ENCODE measurements around the gene GAB3.
A peak's percentile ranks its signal among the peaks of the same experiment; 100 is the strongest.

The GAB3 gene

DNA sequence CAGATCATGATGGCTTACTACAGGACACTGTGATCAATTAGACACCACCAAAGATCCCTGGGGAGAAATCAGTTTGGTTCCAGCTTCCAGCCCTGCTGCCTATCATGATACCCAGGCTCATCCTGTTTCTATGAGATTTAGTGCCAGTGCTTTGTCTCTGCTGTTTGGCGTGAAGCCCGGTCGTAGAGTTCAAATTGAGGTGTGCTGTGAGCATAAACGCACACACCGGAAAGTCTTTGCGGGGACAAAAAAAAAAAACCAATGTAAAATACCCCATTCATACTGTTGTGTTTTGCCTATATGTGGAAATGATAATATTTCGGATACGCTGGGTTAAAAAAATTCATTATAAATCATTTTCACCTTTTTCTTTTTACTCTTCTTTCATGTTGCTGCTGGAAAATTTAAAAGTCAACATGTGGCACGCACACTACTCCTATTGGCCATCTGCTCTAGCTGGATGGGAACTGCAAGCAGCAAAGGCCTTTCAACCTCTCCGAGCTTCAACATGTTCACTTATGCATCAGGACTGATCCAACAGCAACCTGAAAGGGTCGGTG is 11.2 kb upstream of the GAB3 start:
- H3K79me2 ChIP-seq (ENCODE audit: insufficient read depth, low read length) = peaks cover 21% of the 10 kb centered on the region
- H3K27me3 ChIP-seq (ENCODE audit: insufficient read depth, low read length) = no peaks in the 10 kb centered on the region
- no peaks in the 10 kb centered on the region for H3K9me2 ChIP-seq (ENCODE audit: low read depth, low read length)
- H3K36me3 ChIP-seq (ENCODE audit: insufficient read depth, low read length) = peaks cover 31% of the 10 kb centered on the region
- H3K9me3 ChIP-seq (ENCODE audit: low read length) = no peaks in the 10 kb centered on the region
- H3K4me3 ChIP-seq (ENCODE audit: low read depth, low read length, poor library complexity, severe bottlenecking) = peak overlapping the region; percentile 100
- H3K27ac ChIP-seq (ENCODE audit: low read depth, low read length, poor library complexity, severe bottlenecking) = peak overlapping the region; percentile 89
- TF ChIP-seq, protein P1, sequence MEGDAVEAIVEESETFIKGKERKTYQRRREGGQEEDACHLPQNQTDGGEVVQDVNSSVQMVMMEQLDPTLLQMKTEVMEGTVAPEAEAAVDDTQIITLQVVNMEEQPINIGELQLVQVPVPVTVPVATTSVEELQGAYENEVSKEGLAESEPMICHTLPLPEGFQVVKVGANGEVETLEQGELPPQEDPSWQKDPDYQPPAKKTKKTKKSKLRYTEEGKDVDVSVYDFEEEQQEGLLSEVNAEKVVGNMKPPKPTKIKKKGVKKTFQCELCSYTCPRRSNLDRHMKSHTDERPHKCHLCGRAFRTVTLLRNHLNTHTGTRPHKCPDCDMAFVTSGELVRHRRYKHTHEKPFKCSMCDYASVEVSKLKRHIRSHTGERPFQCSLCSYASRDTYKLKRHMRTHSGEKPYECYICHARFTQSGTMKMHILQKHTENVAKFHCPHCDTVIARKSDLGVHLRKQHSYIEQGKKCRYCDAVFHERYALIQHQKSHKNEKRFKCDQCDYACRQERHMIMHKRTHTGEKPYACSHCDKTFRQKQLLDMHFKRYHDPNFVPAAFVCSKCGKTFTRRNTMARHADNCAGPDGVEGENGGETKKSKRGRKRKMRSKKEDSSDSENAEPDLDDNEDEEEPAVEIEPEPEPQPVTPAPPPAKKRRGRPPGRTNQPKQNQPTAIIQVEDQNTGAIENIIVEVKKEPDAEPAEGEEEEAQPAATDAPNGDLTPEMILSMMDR (IDR thresholded peaks at IDR 0.05; ENCODE audit: low read length) = no peak
- no peak for TF ChIP-seq EZH2 (IDR thresholded peaks at IDR 0.05; ENCODE audit: borderline replicate concordance, low read length)
- peaks cover 18% of the 10 kb centered on the region for H3K4me1 ChIP-seq (ENCODE audit: insufficient read depth, low read length, severe bottlenecking)
- H4K20me1 ChIP-seq (ENCODE audit: insufficient read depth, low read length) = no peaks in the 10 kb centered on the region
- no peak overlapping the region for H2AFZ ChIP-seq (ENCODE audit: low read length)
- H3F3A ChIP-seq (ENCODE audit: insufficient read depth, low read length) = no peaks in the 10 kb centered on the region
- peak overlapping the region; percentile 68 for H3K4me2 ChIP-seq (ENCODE audit: low read length)
- H3K9ac ChIP-seq (ENCODE audit: low read length) = peak overlapping the region; percentile 70

DNA sequence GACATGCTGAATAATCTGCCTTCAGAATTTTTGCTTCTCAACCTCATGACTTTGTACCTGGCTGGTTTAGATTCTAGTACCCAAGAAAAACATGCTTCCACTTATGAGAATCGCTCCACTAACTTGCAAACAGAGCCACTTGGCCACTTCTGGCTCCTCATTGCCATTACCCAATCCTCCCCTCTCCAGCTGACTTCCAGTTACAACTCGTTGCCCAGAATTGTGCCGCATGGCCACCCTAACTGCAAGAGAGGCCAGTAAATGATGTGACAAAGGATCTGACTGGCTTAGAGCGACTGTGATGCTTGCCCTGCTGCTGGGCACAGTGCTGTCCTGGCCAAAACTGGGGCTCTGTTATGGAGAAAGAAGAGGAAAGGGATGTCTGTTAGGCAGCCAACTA is 7.8 kb upstream of the GAB3 start:
- Histone ChIP-seq H3K9me2 (ENCODE audit: low read depth, low read length) (no peaks in the 10 kb centered on the region), H3K36me3 (ENCODE audit: insufficient read depth, low read length) (peaks cover 4% of the 10 kb centered on the region), H3K4me1 (ENCODE audit: insufficient read depth, low read length, severe bottlenecking) (peaks cover 10% of the 10 kb centered on the region), H2AFZ (ENCODE audit: low read length) (no peak overlapping the region), H3K27me3 (ENCODE audit: insufficient read depth, low read length) (no peaks in the 10 kb centered on the region), H3K79me2 (ENCODE audit: insufficient read depth, low read length) (peaks cover 4% of the 10 kb centered on the region), H3K4me2 (ENCODE audit: low read length) (no peak overlapping the region), H3K4me3 (ENCODE audit: low read depth, low read length, poor library complexity, severe bottlenecking) (no peak overlapping the region), H3K27ac (ENCODE audit: low read depth, low read length, poor library complexity, severe bottlenecking) (no peak overlapping the region), H3F3A (ENCODE audit: insufficient read depth, low read length) (no peaks in the 10 kb centered on the region), H4K20me1 (ENCODE audit: insufficient read depth, low read length) (no peaks in the 10 kb centered on the region), H3K9me3 (ENCODE audit: low read length) (no peaks in the 10 kb centered on the region), H3K9ac (ENCODE audit: low read length) (no peak overlapping the region)
- no peak for TF ChIP-seq EZH2 (IDR thresholded peaks at IDR 0.05; ENCODE audit: borderline replicate concordance, low read length)
- TF ChIP-seq, protein P1 (IDR thresholded peaks at IDR 0.05; ENCODE audit: low read length) = no peak

DNA sequence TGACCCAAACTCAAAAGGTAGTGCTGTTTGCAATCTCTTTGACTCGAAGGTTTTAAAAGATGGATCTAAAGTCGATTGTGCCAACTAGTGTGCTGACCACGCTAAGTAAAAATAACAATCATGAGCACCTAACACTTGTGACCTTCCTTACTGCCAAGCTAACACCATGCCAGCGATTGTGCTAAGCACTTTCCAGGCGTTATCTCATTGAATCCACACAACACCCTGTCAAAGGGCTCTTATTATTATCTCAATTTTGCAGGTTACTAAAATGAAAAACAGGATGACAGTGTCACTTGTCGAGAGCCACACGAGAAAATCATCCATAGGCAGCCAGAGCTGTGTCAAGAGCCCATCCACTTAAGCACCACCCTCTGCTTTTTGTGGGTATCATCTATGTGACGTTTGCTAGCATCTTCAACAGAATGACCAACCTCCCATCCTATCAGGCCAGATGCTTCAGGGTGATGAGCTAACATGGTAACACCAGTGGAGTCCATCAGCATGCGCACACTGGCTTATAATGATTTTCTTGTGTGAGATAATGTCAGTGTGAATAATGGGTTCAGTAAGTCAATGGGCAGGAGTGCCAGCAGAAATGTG is 893 bp upstream of the GAB3 start:
- Histone ChIP-seq H3K4me3 (ENCODE audit: low read depth, low read length, poor library complexity, severe bottlenecking) (peak overlapping the region; percentile 51), H3K27ac (ENCODE audit: low read depth, low read length, poor library complexity, severe bottlenecking) (no peak overlapping the region), H3K79me2 (ENCODE audit: insufficient read depth, low read length) (no peaks in the 10 kb centered on the region), H3K27me3 (ENCODE audit: insufficient read depth, low read length) (no peaks in the 10 kb centered on the region), H3F3A (ENCODE audit: insufficient read depth, low read length) (no peaks in the 10 kb centered on the region), H3K36me3 (ENCODE audit: insufficient read depth, low read length) (no peaks in the 10 kb centered on the region), H2AFZ (ENCODE audit: low read length) (no peak overlapping the region), H3K4me1 (ENCODE audit: insufficient read depth, low read length, severe bottlenecking) (peaks cover 16% of the 10 kb centered on the region), H3K9ac (ENCODE audit: low read length) (peak overlapping the region; percentile 49; the same call in 1 of the 2 replicates), H3K9me3 (ENCODE audit: low read length) (no peaks in the 10 kb centered on the region), H4K20me1 (ENCODE audit: insufficient read depth, low read length) (no peaks in the 10 kb centered on the region), H3K9me2 (ENCODE audit: low read depth, low read length) (no peaks in the 10 kb centered on the region), H3K4me2 (ENCODE audit: low read length) (peak overlapping the region; percentile 61)
- TF ChIP-seq, protein P1 (IDR thresholded peaks at IDR 0.05; ENCODE audit: low read length) = no peak
- no peak for TF ChIP-seq EZH2 (IDR thresholded peaks at IDR 0.05; ENCODE audit: borderline replicate concordance, low read length)
